Uterus (tissue), 4 donors: ENCODE data around the gene COX6B1. TPM values are rescaled to one million over a fixed set of nuclear protein-coding genes. Genes with fewer than 3 reads are reported as not detected.

Experiments
- DNase-seq, 2 donors: peaks; one replicate each; pipeline ENCODE4 v3.0.0-alpha.2; 2019 to 2020
- H3K27ac ChIP-seq, 2 donors: fragments of 200-600 bp; sonication (generic); 1 replicate in 1 of 2; 2 replicates in 1 of 2; pipeline ENCODE4 v1.5.1; 2016 to 2018
- H3K27me3 ChIP-seq, 2 donors: fragments of 200-600 bp; sonication (generic); one replicate each; pipeline ENCODE4 v1.5.1; 2018 to 2019; ENCODE audit warnings: control low read depth in 1 of 2
- H3K36me3 ChIP-seq, 2 donors: fragments of 200-600 bp; sonication (generic); one replicate each; pipeline ENCODE4 v1.5.1; 2019; ENCODE audit warnings: control low read depth in 1 of 2
- H3K4me1 ChIP-seq, 2 donors: fragments of 200-600 bp; sonication (generic); one replicate each; pipeline ENCODE4 v1.5.1; 2018 to 2019; ENCODE audit warnings: control low read depth in 1 of 2
- H3K4me3 ChIP-seq, 2 donors: fragments of 200-600 bp; sonication (generic); 1 replicate in 1 of 2; 2 replicates in 1 of 2; pipeline ENCODE4 v1.5.1; 2018 to 2019; ENCODE audit warnings: mild to moderate bottlenecking in 1 of 2
- H3K9me3 ChIP-seq, 2 donors: fragments of 200-600 bp; sonication (generic); one replicate each; pipeline ENCODE4 v1.5.1; 2019; ENCODE audit warnings: control low read depth in 1 of 2
- POLR2A ChIP-seq, 2 donors: fragments of 450-650 bp; IDR thresholded peaks; one replicate each; pipeline ENCODE4 v1.6.1; 2016; ENCODE audit warnings: antibody characterized with exemption in 2 of 2, mild to moderate bottlenecking in 1 of 2, moderate library complexity in 1 of 2
- intact Hi-C: fragments of 100-400 bp; cut with DNase I; formaldehyde crosslinking; loops from one replicate; pipeline ENCODE4 v1.15.1; 2023; ENCODE audit warnings: low total_unique reads
- total RNA-seq, 4 donors: library from RNA; depleted of rRNA in 3 of 4; stranded (reverse); fragments of >200 nt in 3 of 4; gene quantifications; one replicate each; pipeline versions ENCODE4 v1.1.0 to v1.2.4, GENCODE V29; 2014 to 2023
- TF ChIP-seq, protein P1 (sequence below), 4 experiments: fragments of 200-600 bp in 2 of 4; fragments of 450-650 bp in 2 of 4; sonication (generic) in 2 of 4; IDR thresholded peaks; one replicate each; pipeline ENCODE4 v1.5.1; 2016 to 2019; ENCODE audit warnings: antibody characterized with exemption in 4 of 4, mild to moderate bottlenecking in 2 of 4, moderate library complexity in 1 of 4
- donor health status: DM: yes; HTN: yes; CAD: no.

COX6B1 gene
- total RNA-seq, 4 donors from 2014 or later: 47.4 to 344 (median 208) TPM

DNA sequence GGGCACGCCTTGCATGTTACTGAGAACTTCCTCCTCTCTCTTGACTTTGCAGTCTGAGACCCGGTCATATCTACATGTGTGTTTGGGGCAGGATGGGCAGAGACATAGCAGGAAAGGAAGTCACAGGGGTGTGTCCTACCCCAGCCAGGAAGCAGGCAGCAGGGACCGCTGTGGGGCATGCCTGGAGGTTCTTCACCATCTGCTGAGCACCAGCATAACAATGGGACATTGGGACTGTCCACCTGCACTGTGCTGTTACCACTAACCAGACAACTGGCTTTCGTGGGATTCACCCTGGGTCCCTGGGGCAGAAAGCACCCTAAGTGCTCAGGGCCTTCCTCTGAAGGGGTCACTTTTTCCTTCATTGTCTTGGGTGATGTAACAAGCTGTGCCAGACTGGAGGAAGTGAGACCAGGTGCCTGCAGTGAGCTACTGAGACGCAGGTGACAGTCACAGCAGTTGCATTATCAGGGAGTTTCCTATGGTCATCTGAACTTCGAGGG lies 38.2 kb upstream of the COX6B1 start:
- TF ChIP-seq, protein P1, sequence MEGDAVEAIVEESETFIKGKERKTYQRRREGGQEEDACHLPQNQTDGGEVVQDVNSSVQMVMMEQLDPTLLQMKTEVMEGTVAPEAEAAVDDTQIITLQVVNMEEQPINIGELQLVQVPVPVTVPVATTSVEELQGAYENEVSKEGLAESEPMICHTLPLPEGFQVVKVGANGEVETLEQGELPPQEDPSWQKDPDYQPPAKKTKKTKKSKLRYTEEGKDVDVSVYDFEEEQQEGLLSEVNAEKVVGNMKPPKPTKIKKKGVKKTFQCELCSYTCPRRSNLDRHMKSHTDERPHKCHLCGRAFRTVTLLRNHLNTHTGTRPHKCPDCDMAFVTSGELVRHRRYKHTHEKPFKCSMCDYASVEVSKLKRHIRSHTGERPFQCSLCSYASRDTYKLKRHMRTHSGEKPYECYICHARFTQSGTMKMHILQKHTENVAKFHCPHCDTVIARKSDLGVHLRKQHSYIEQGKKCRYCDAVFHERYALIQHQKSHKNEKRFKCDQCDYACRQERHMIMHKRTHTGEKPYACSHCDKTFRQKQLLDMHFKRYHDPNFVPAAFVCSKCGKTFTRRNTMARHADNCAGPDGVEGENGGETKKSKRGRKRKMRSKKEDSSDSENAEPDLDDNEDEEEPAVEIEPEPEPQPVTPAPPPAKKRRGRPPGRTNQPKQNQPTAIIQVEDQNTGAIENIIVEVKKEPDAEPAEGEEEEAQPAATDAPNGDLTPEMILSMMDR (IDR thresholded peaks at IDR 0.05): no peak
- TF ChIP-seq POLR2A (IDR thresholded peaks at IDR 0.05): no peak
- Histone ChIP-seq H3K36me3 (no peaks in the 10 kb centered on the region), H3K9me3 (no peaks in the 10 kb centered on the region), H3K27ac (no peak overlapping the region), H3K27me3 (no peaks in the 10 kb centered on the region), H3K4me1 (peaks cover 0 to 4% of the 10 kb centered on the region in 2 donors), H3K4me3 (no peak overlapping the region)
- DNase-seq: no peak
- intact Hi-C loops: no loop called here

GRCh38 chr19:35612224-35612558 lies 35.9 kb upstream of the COX6B1 start:
- Histone ChIP-seq H3K27ac (peak overlapping the region in 1 of 2 donors; percentile 82), H3K36me3 (no peaks in the 10 kb centered on the region), H3K27me3 (no peaks in the 10 kb centered on the region), H3K4me3 (peak overlapping the region; percentile 54 to 78), H3K9me3 (no peaks in the 10 kb centered on the region), H3K4me1 (peaks cover 0 to 4% of the 10 kb centered on the region in 2 donors)
- intact Hi-C loops: no loop called here
- no peak for TF ChIP-seq POLR2A (IDR thresholded peaks at IDR 0.05)
- TF ChIP-seq, protein P1 (IDR thresholded peaks at IDR 0.05): no peak
- no peak for DNase-seq

DNA sequence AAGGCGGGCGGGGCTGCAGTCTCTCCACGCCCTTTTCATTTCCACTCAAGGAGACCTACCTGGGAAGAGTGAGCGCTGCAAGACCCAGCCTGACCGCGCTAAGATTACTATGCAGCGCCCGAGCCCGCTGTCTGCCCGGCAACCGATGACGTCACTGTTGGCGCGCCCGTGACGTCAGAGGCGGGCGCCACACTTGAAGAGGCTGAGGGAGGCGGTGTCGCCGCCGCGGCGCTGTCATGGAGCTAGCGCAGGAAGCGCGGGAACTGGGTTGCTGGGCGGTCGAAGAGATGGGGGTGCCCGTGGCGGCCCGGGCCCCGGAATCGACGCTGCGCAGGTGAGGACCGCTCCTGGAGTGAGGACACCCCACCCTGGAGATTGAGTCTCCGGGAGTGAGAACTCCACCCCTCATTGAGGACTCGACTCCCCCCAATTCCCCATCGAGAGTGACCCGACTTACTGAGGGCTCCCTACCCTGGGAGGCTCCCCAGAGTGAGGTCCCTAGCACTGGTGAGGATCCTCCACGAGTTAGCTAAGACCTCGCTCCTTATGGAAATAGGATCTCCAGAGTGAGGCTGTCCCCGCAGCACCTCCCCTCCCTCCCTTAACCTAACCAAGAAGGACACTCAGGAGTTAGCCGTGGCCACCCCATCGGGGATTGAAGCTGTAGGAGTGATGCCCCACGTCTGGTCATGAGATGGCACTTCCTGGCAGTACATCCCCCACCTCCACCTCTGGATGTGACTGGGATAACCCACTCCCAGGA lies 35.4 kb upstream of the COX6B1 start, which contains the start of gene HAUS5:
Gene HAUS5, plus strand, starts transcription at position 177 of the 763 bp plus-strand sequence. Its CDS starts 60 bp downstream, at position 237.
- Histone ChIP-seq H3K4me1 (peaks cover 0 to 4% of the 10 kb centered on the region in 2 donors), H3K27ac (peak within 1 kb of the TSS; percentile 68 to 82), H3K4me3 (peak within 1 kb of the TSS; percentile 54 to 78), H3K36me3 (no peaks in the 10 kb centered on the region), H3K9me3 (no peaks in the 10 kb centered on the region), H3K27me3 (no peaks in the 10 kb centered on the region)
- intact Hi-C loops: no loop called here
- peak; percentile 93 to 95 for DNase-seq
- peak in 1 of 2 donors; percentile 59 for TF ChIP-seq POLR2A (IDR thresholded peaks at IDR 0.05)
- TF ChIP-seq, protein P1 (IDR thresholded peaks at IDR 0.05): peak in 2 of 4 experiments; percentile 34 to 58

DNA sequence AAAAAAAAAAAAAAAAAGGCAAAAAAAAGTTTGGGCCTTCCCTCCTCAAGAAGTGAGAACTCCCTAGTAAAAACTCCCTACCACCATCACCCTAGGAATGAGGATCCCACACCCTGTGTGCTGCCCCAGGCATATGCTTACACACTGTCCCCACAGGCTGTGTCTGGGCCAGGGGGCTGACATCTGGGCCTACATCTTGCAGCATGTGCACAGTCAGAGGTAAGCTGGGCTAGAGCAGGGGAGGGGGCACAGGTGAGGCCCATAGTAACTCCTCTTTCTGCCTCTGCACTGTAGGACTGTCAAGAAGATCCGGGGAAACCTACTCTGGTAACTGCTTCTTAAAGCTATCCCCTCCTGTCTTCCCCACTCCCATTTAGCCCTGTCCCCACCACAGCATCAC lies 34.5 kb upstream of the COX6B1 start:
- DNase-seq: no peak
- intact Hi-C loops: no loop called here
- Histone ChIP-seq H3K4me3 (no peak overlapping the region), H3K27me3 (no peaks in the 10 kb centered on the region), H3K9me3 (no peaks in the 10 kb centered on the region), H3K36me3 (no peaks in the 10 kb centered on the region), H3K4me1 (peaks cover 0 to 4% of the 10 kb centered on the region in 2 donors), H3K27ac (no peak overlapping the region)
- TF ChIP-seq, protein P1 (IDR thresholded peaks at IDR 0.05): no peak
- TF ChIP-seq POLR2A (IDR thresholded peaks at IDR 0.05): no peak

DNA sequence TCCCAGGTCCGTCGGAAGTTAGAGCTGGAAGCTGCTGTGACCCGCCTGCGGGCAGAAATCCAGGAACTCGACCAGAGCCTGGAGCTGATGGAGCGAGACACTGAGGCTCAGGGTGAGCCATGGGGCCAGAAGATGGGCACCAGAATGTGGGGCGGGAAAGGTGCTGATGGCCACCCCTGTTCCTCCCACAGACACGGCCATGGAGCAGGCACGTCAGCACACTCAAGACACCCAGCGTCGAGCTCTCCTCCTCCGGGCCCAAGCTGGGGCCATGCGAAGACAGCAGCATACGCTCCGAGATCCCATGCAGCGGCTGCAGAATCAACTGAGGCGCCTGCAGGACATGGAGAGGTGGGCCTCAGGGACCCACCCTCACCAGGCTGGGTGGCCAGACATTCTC lies 33.1 kb upstream of the COX6B1 start:
- Histone ChIP-seq H3K27ac (no peak overlapping the region), H3K4me1 (peaks cover 0 to 4% of the 10 kb centered on the region in 2 donors), H3K27me3 (no peaks in the 10 kb centered on the region), H3K9me3 (no peaks in the 10 kb centered on the region), H3K4me3 (no peak overlapping the region), H3K36me3 (no peaks in the 10 kb centered on the region)
- intact Hi-C loops: no loop called here
- TF ChIP-seq POLR2A (IDR thresholded peaks at IDR 0.05): no peak
- TF ChIP-seq, protein P1 (IDR thresholded peaks at IDR 0.05): no peak
- DNase-seq: no peak
